ENCODE data around the gene MACROD2.

The MACROD2 gene

DNA sequence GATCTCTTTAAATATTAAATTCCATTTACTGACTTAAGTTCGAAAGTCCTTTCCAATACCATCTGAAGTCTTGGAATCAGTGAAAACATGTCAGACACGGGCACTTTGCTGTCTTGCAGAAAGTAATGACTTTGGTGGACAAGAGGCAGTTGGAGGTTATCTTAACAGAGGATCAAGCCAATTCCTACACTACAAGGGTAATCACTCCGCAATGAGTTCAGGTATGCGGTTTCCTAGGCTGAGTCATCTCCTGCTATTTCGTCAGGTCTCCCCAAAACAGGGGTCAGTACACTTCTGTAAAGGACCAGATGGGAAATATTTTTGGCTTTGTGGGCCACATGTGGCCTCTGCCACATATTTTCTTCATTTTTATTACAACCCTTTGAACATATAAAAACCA lies 1921.3 kb downstream of the MACROD2 start:
- H3K36me3 ChIP-seq (replicated peaks), result no peaks in the 10 kb centered on the region
- H3K4me1 ChIP-seq, result no peaks in the 10 kb centered on the region
- H3K9me3 ChIP-seq, result no peaks in the 10 kb centered on the region
- in situ Hi-C loops (cut with MboI; ENCODE audit: low sequenced_read_pairs), result no loop called here
- no peak overlapping the region for H3K4me3 ChIP-seq
- no peaks in the 10 kb centered on the region; the same call in 1 of the 2 replicates for H3K27me3 ChIP-seq (ENCODE audit: low read depth)
- DNase-seq (ENCODE audit: low spot score in 2 of 2), result no peak

DNA sequence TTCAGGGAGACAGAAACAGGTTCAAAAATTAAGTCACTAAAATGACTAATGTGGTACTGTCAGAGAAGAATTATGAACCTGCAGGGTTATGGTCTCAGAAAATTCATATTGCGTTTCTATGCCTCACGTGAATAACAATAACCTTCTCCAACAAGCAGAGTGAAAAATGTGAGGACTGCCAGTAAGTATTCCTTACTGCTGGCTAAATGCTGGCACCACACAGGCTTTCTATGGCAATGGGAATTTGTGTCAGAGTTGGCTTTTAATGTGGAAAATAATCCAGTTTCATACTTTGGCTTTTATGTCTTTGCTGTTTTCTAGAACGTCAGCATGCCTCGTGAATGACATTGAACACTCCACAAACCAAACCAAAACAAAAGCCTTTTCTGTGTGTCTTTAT lies 1922.0 kb downstream of the MACROD2 start:
- no peak for DNase-seq (ENCODE audit: low spot score in 2 of 2)
- in situ Hi-C loops (cut with MboI; ENCODE audit: low sequenced_read_pairs), result no loop called here
- no peaks in the 10 kb centered on the region for H3K36me3 ChIP-seq (replicated peaks)
- no peak overlapping the region for H3K4me3 ChIP-seq
- H3K9me3 ChIP-seq, result no peaks in the 10 kb centered on the region
- H3K27me3 ChIP-seq (ENCODE audit: low read depth), result no peaks in the 10 kb centered on the region; the same call in 1 of the 2 replicates
- no peaks in the 10 kb centered on the region for H3K4me1 ChIP-seq

- Histone ChIP-seq H3K4me1 (no peaks in the 10 kb centered on the region), H3K36me3 (replicated peaks) (no peaks in the 10 kb centered on the region), H3K9me3 (no peaks in the 10 kb centered on the region), H3K4me3 (no peak overlapping the region), H3K27me3 (ENCODE audit: low read depth) (no peaks in the 10 kb centered on the region; the same call in 1 of the 2 replicates)
- DNase-seq (ENCODE audit: low spot score in 2 of 2), result no peak
- in situ Hi-C loops (cut with MboI; ENCODE audit: low sequenced_read_pairs), result no loop called here
Observed at GRCh38 chr20:15918631-15919030, 1923.3 kb downstream of the MACROD2 start.

DNA sequence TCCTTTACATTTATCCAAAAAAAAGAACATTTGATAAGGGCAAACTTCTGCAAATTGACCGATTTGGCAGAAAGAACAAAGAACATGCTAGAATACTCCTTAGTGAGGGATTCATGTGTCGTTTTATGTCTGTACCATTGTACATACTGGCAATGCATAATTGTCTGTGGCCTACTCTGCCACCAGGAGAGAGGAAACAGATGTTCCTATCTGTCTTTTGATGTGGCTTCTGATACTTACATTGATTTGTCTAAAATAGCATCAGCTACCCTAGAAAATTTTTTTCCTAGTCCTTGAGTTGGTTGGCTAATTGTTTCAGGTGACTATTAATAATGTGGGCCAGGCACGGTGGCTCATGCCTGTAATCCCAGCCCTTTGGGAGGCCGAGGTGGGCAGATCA lies 1923.8 kb downstream of the MACROD2 start:
- in situ Hi-C loops (cut with MboI; ENCODE audit: low sequenced_read_pairs), result no loop called here
- Histone ChIP-seq H3K9me3 (no peaks in the 10 kb centered on the region), H3K4me3 (no peak overlapping the region), H3K27me3 (ENCODE audit: low read depth) (no peaks in the 10 kb centered on the region; the same call in 1 of the 2 replicates), H3K4me1 (no peaks in the 10 kb centered on the region), H3K36me3 (replicated peaks) (no peaks in the 10 kb centered on the region)
- no peak for DNase-seq (ENCODE audit: low spot score in 2 of 2)

GRCh38 chr20:15921930-15922329 lies 1926.6 kb downstream of the MACROD2 start:
- H3K4me3 ChIP-seq, result no peak overlapping the region
- H3K4me1 ChIP-seq, result no peaks in the 10 kb centered on the region
- DNase-seq (ENCODE audit: low spot score in 2 of 2), result no peak
- H3K9me3 ChIP-seq, result no peaks in the 10 kb centered on the region
- H3K36me3 ChIP-seq (replicated peaks), result no peaks in the 10 kb centered on the region
- in situ Hi-C loops (cut with MboI; ENCODE audit: low sequenced_read_pairs), result no loop called here
- no peaks in the 10 kb centered on the region; the same call in 1 of the 2 replicates for H3K27me3 ChIP-seq (ENCODE audit: low read depth)

- Histone ChIP-seq H3K4me3 (no peak overlapping the region), H3K27me3 (ENCODE audit: low read depth) (no peaks in the 10 kb centered on the region; the same call in 1 of the 2 replicates), H3K36me3 (replicated peaks) (no peaks in the 10 kb centered on the region), H3K4me1 (no peaks in the 10 kb centered on the region), H3K9me3 (no peaks in the 10 kb centered on the region)
- in situ Hi-C loops (cut with MboI; ENCODE audit: low sequenced_read_pairs), result no loop called here
- no peak for DNase-seq (ENCODE audit: low spot score in 2 of 2)
Observed at GRCh38 chr20:15922556-15922955, 1927.2 kb downstream of the MACROD2 start.

GRCh38 chr20:15923030-15923776 lies 1927.9 kb downstream of the MACROD2 start:
- peaks cover 3% of the 10 kb centered on the region; the same call in 1 of the 2 replicates for H3K4me1 ChIP-seq
- H3K4me3 ChIP-seq, result no peak overlapping the region

GRCh38 chr20:15924556-15924955 lies 1929.2 kb downstream of the MACROD2 start:
- no peaks in the 10 kb centered on the region for H3K36me3 ChIP-seq (replicated peaks)
- no peak for DNase-seq (ENCODE audit: low spot score in 2 of 2)
- H3K4me3 ChIP-seq, result no peak overlapping the region
- no peaks in the 10 kb centered on the region for H3K27me3 ChIP-seq (ENCODE audit: low read depth)
- peaks cover 4% of the 10 kb centered on the region; the same call in 1 of the 2 replicates for H3K4me1 ChIP-seq
- in situ Hi-C loops (cut with MboI; ENCODE audit: low sequenced_read_pairs), result no loop called here
- H3K9me3 ChIP-seq, result no peaks in the 10 kb centered on the region

More at GRCh38 chr20:15923030-15923776, 1927.9 kb downstream of the MACROD2 start:
- Histone ChIP-seq H3K27me3 (ENCODE audit: low read depth) (no peaks in the 10 kb centered on the region), H3K36me3 (replicated peaks) (no peaks in the 10 kb centered on the region), H3K9me3 (no peaks in the 10 kb centered on the region)
- in situ Hi-C loops (cut with MboI; ENCODE audit: low sequenced_read_pairs), result no loop called here
- DNase-seq (ENCODE audit: low spot score in 2 of 2), result no peak

GRCh38 chr20:15925376-15925775 lies 1930.1 kb downstream of the MACROD2 start:
- Histone ChIP-seq H3K4me3 (no peak overlapping the region), H3K4me1 (peaks cover 4% of the 10 kb centered on the region; the same call in 1 of the 2 replicates), H3K36me3 (replicated peaks) (no peaks in the 10 kb centered on the region), H3K9me3 (no peaks in the 10 kb centered on the region), H3K27me3 (ENCODE audit: low read depth) (no peaks in the 10 kb centered on the region)
- in situ Hi-C loops (cut with MboI; ENCODE audit: low sequenced_read_pairs), result no loop called here
- no peak for DNase-seq (ENCODE audit: low spot score in 2 of 2)

GRCh38 chr20:15927893-15928650 lies 1932.8 kb downstream of the MACROD2 start:
- in situ Hi-C loops (cut with MboI; ENCODE audit: low sequenced_read_pairs), result no loop called here
- Histone ChIP-seq H3K27me3 (ENCODE audit: low read depth) (no peaks in the 10 kb centered on the region), H3K4me1 (peaks cover 4% of the 10 kb centered on the region; the same call in 1 of the 2 replicates), H3K9me3 (no peaks in the 10 kb centered on the region), H3K4me3 (no peak overlapping the region), H3K36me3 (replicated peaks) (no peaks in the 10 kb centered on the region)
- no peak for DNase-seq (ENCODE audit: low spot score in 2 of 2)

- no peaks in the 10 kb centered on the region for H3K27me3 ChIP-seq (ENCODE audit: low read depth)
- H3K36me3 ChIP-seq (replicated peaks), result no peaks in the 10 kb centered on the region
- peaks cover 4% of the 10 kb centered on the region; the same call in 1 of the 2 replicates for H3K4me1 ChIP-seq
- DNase-seq (ENCODE audit: low spot score in 2 of 2), result no peak
- in situ Hi-C loops (cut with MboI; ENCODE audit: low sequenced_read_pairs), result no loop called here
- H3K4me3 ChIP-seq, result no peak overlapping the region
- H3K9me3 ChIP-seq, result no peaks in the 10 kb centered on the region
Observed at GRCh38 chr20:15928946-15929345, 1933.6 kb downstream of the MACROD2 start.

DNA sequence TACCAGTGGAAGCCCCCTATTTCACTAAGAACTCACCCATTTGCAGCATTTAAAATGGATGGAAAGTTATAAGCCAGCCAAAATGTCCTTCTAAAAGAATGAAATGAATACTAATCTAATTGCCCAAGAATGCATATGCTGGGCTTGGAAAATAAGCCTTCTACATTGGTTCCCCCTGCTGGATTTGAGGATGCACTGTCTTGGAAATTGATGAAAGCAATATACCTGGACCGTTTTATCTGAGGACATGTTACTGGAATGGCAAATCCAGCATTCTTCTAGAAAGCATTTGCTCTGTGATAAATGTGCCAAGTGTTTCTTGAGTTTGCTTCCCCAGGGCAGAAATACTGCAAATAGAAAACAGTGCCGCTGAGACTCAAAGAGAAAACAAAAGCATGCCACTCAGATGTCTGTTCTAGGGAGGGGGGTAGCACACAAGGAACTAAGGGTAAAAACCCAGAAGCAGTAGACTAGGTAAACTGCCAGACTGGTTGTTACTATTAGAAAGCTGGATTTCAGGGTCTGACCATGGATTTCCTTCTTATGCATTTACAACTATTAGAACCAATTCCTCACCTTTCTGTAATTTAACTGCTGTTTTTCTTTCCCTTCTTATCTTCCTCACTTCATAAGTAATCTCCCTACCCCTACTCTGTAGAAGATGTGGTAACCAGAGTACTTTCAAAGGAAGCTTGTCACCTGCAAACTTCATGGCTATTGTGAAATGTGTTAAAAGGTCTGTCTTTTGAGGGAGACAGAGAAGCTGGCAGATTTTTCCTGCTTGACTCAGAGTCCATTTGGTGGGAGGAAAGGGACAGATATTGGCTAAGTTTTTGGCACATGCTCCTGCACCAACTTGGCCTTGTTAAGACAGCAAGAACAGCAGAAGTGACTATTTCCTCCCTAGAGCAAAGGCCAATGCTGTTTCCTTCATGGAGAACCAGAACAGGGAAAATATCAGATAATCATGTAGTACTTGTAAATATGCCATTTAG lies 1935.3 kb downstream of the MACROD2 start:
- Histone ChIP-seq H3K4me3 (no peak overlapping the region), H3K9me3 (no peaks in the 10 kb centered on the region), H3K4me1 (peaks cover 4% of the 10 kb centered on the region; the same call in 1 of the 2 replicates), H3K36me3 (replicated peaks) (no peaks in the 10 kb centered on the region), H3K27me3 (ENCODE audit: low read depth) (no peaks in the 10 kb centered on the region)
- in situ Hi-C loops (cut with MboI; ENCODE audit: low sequenced_read_pairs), result no loop called here
- peak; percentile 21 to 34 for DNase-seq (ENCODE audit: low spot score in 2 of 2)

- Histone ChIP-seq H3K27me3 (ENCODE audit: low read depth) (no peaks in the 10 kb centered on the region), H3K4me1 (peaks cover 4% of the 10 kb centered on the region; the same call in 1 of the 2 replicates), H3K36me3 (replicated peaks) (no peaks in the 10 kb centered on the region), H3K9me3 (no peaks in the 10 kb centered on the region), H3K4me3 (no peak overlapping the region)
- no peak for DNase-seq (ENCODE audit: low spot score in 2 of 2)
- in situ Hi-C loops (cut with MboI; ENCODE audit: low sequenced_read_pairs), result no loop called here
Observed at GRCh38 chr20:15931897-15932296, 1936.6 kb downstream of the MACROD2 start.

Data from HAP-1 (cell line).